Colonic mucosa (tissue), 4 donors: ENCODE measurements around the gene CARMIL1. TPM values are rescaled to one million over a fixed set of nuclear protein-coding genes. Genes with fewer than 3 reads are reported as not detected.
A peak's percentile ranks its signal among the peaks of the same experiment; 100 is the strongest.

ENCODE experiments used
- DNase-seq: peaks from one replicate; pipeline ENCODE4 v3.0.0-alpha.2; 2020
- H3K27ac ChIP-seq: fragments of 200-600 bp; one replicate; pipeline ENCODE4 v1.8.0; 2021
- H3K27me3 ChIP-seq: fragments of 200-600 bp; one replicate; pipeline ENCODE4 v1.8.0; 2021
- H3K36me3 ChIP-seq: fragments of 200-600 bp; one replicate; pipeline ENCODE4 v1.8.0; 2021
- H3K4me1 ChIP-seq: fragments of 200-600 bp; one replicate; pipeline ENCODE4 v1.8.0; 2021; ENCODE audit warnings: mild to moderate bottlenecking
- H3K4me3 ChIP-seq: fragments of 200-600 bp; one replicate; pipeline ENCODE4 v1.8.0; 2021
- H3K9ac ChIP-seq, 2 donors: one replicate each; pipeline ENCODE4 v1.7.0; 2013; ENCODE audit warnings: control low read depth in 2 of 2, low read depth in 2 of 2, low read length in 2 of 2
- H3K9me3 ChIP-seq: fragments of 200-600 bp; one replicate; pipeline ENCODE4 v1.8.0; 2021
- CTCF ChIP-seq: fragments of 200-600 bp; IDR thresholded peaks from one replicate; pipeline ENCODE4 v1.8.0; 2022; ENCODE audit warnings: antibody characterized with exemption, mild to moderate bottlenecking
- intact Hi-C: fragments of 100-400 bp; cut with DNase I; formaldehyde crosslinking; loops from one replicate; pipeline ENCODE4 v1.14.1; 2022
- total RNA-seq, 2 donors: library from RNA; stranded (reverse); fragmentation: NEBNext Ultra II Directional in 1 of 2; extraction: Animal tissue kit (Norgen Biotek cat#: 25700) in 1 of 2; gene quantifications; one replicate each; pipeline ENCODE4 v1.2.1, GENCODE V29; 2021
- donor health status: healthy.
- donor health status: DM: no; HTN: no; CAD: no.
- donor health status: DM: no; HTN: no; CAD: no.

The CARMIL1 gene
- total RNA-seq, 2 donors from 2014 or later, result 38.6 to 50.2 TPM

GRCh38 chr6:25359191-25359861, 80.2 kb downstream of the CARMIL1 start:
- no peak for DNase-seq
- intact Hi-C loops, result no loop called here
- H3K4me3 ChIP-seq, result no peak overlapping the region
- no peak for TF ChIP-seq CTCF
- H3K9ac ChIP-seq, result no peak overlapping the region
- no peaks in the 10 kb centered on the region for H3K4me1 ChIP-seq
- H3K27ac ChIP-seq, result no peak overlapping the region
- H3K9me3 ChIP-seq, result no peaks in the 10 kb centered on the region
- H3K27me3 ChIP-seq, result no peaks in the 10 kb centered on the region
- H3K36me3 ChIP-seq, result no peaks in the 10 kb centered on the region

DNA sequence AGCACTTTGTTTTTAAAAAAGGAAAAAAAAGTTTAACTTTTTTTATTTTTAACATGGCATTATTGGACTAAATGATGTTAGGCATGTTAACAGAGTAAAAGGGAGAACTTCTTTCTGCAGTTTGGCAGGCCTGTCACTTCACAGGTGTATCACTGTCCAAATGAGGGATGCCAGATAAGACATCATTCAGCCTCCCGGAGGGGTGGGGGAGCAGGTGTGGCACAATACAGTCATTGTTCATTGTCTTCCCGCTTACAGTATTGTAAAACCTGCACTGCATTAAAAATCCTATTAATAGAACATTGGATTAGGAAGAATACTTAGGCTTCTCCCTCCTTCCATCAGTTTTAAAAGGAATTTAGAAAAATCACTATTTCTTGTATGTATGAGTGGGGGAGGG, 80.7 kb downstream of the CARMIL1 start:
- Histone ChIP-seq H3K4me3 (no peak overlapping the region), H3K9me3 (no peaks in the 10 kb centered on the region), H3K27me3 (no peaks in the 10 kb centered on the region), H3K4me1 (no peaks in the 10 kb centered on the region), H3K27ac (no peak overlapping the region), H3K9ac (no peak overlapping the region), H3K36me3 (no peaks in the 10 kb centered on the region)
- DNase-seq, result peak; percentile 70
- no peak for TF ChIP-seq CTCF
- intact Hi-C loops, result no loop called here

DNA sequence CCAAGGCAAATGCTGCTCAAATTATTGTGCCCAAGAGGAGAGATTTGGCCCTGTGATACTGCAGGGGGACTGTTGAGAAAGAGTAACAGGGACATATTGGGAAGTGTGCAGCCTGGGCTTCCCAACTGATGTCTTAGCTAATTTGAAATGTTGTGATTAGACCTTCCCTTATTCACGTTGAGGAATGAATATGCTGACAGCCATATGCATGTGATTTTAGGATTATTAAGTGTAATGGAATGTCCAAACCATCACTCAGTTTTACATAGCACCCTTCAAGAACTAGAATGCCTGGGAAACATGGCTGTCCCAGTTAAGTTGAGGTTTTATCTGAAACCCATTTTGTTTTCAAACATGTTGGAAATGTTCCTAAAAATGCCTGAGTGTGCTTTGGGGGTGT, 81.4 kb downstream of the CARMIL1 start:
- Histone ChIP-seq H3K27me3 (no peaks in the 10 kb centered on the region), H3K9me3 (no peaks in the 10 kb centered on the region), H3K4me3 (no peak overlapping the region), H3K27ac (no peak overlapping the region), H3K9ac (no peak overlapping the region), H3K36me3 (no peaks in the 10 kb centered on the region), H3K4me1 (no peaks in the 10 kb centered on the region)
- intact Hi-C loops, result no loop called here
- TF ChIP-seq CTCF, result no peak
- no peak for DNase-seq

- H3K27ac ChIP-seq, result no peak overlapping the region
Observed at GRCh38 chr6:25363427-25363826, 84.3 kb downstream of the CARMIL1 start.

DNA sequence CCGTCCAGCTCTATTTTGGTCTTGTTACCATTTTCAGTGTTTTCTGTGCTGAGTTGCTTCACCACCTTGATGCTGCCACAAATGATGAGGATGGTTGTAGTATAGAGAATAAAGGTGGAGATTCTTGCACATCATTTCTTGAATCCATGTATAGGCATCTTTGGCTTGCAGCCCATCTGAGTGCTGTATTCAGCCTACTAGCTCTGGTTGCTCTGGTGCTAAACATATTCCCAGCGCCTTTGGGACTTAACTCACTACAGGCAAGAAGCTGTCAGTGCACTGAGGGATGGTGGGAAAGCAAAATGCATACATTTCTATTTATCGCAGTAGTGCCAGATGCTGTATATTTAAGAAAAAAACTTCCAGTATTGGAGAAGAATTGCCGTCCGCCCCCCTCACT, 86.0 kb downstream of the CARMIL1 start:
- Histone ChIP-seq H3K4me1 (peaks cover 6% of the 10 kb centered on the region), H3K9ac (no peak overlapping the region), H3K9me3 (no peaks in the 10 kb centered on the region), H3K27ac (no peak overlapping the region), H3K36me3 (no peaks in the 10 kb centered on the region), H3K27me3 (no peaks in the 10 kb centered on the region), H3K4me3 (no peak overlapping the region)
- DNase-seq, result no peak
- intact Hi-C loops, result no loop called here
- no peak for TF ChIP-seq CTCF

More at GRCh38 chr6:25363427-25363826, 84.3 kb downstream of the CARMIL1 start:
- H3K4me3 ChIP-seq, result no peak overlapping the region
- DNase-seq, result no peak
- no peak overlapping the region for H3K9ac ChIP-seq
- no peak for TF ChIP-seq CTCF
- no peaks in the 10 kb centered on the region for H3K4me1 ChIP-seq
- H3K9me3 ChIP-seq, result no peaks in the 10 kb centered on the region
- no peaks in the 10 kb centered on the region for H3K36me3 ChIP-seq
- intact Hi-C loops, result no loop called here
- no peaks in the 10 kb centered on the region for H3K27me3 ChIP-seq
